Esophagus squamous epithelium (tissue), 4 donors: ENCODE results near the gene SGCE.

ENCODE experiments used
- CTCF ChIP-seq, 6 experiments: fragments of 450-650 bp in 4 of 6; fragments of 200-600 bp in 2 of 6; sonication (generic) in 2 of 6; IDR thresholded peaks; one replicate each; pipeline ENCODE4 v1.5.1; 2016 to 2019; ENCODE audit warnings: antibody characterized with exemption in 6 of 6, mild to moderate bottlenecking in 4 of 6, moderate library complexity in 4 of 6
- POLR2A ChIP-seq, 4 donors: fragments of 450-650 bp; IDR thresholded peaks; one replicate each; pipeline ENCODE4 v1.6.1; 2017; ENCODE audit warnings: antibody characterized with exemption in 4 of 4, mild to moderate bottlenecking in 4 of 4, moderate library complexity in 3 of 4

GRCh38 chr7:94615666-94616065, 40.3 kb downstream of the SGCE start:
- no peak for TF ChIP-seq CTCF (IDR thresholded peaks at IDR 0.05)
- TF ChIP-seq POLR2A (IDR thresholded peaks at IDR 0.05) = no peak
